HUES64 (cell line): ENCODE measurements around the gene CCSAP.
A peak's percentile ranks its signal among the peaks of the same experiment; 100 is the strongest.
"Not testable (repeated sequence)": the region's sequence is repeated elsewhere in the genome, so short reads cannot be mapped to it uniquely, and the experiment has no call there.

Experiments
- H3K27ac ChIP-seq: 2 replicates; pipeline ENCODE4 v1.7.0; 2013; ENCODE audit warnings: low read depth, low read length, inconsistent platforms
- H3K27me3 ChIP-seq: 2 replicates; pipeline ENCODE4 v1.6.1; 2013; ENCODE audit warnings: mild to moderate bottlenecking, low read length; ENCODE audit not compliant: insufficient read depth
- H3K36me3 ChIP-seq: 2 replicates; pipeline ENCODE4 v1.6.1; 2013; ENCODE audit warnings: mild to moderate bottlenecking, low read length; ENCODE audit not compliant: insufficient read depth
- H3K4me1 ChIP-seq: 2 replicates; pipeline ENCODE4 v1.6.1; 2013; ENCODE audit warnings: mild to moderate bottlenecking, low read length, moderate library complexity; ENCODE audit not compliant: insufficient read depth
- H3K4me3 ChIP-seq: 2 replicates; pipeline ENCODE4 v1.5.1; 2013; ENCODE audit warnings: mild to moderate bottlenecking, low read length, moderate library complexity
- H3K9ac ChIP-seq: 2 replicates; pipeline ENCODE4 v1.6.1; 2013; ENCODE audit warnings: mild to moderate bottlenecking, low read depth, low read length
- H3K9me3 ChIP-seq: 2 replicates; pipeline ENCODE4 v1.6.1; 2013; ENCODE audit warnings: low read depth, low read length; ENCODE audit not compliant: insufficient read depth
- WGBS: fragments of 150-250, 120-280 bp; methylation state at CpG from one replicate; pipeline ENCODE4 v1.1.7; 2013; ENCODE audit warnings: missing lambda C conversion rate; 5-methylcytosine and 5-hydroxymethylcytosine counted together

The CCSAP gene

DNA sequence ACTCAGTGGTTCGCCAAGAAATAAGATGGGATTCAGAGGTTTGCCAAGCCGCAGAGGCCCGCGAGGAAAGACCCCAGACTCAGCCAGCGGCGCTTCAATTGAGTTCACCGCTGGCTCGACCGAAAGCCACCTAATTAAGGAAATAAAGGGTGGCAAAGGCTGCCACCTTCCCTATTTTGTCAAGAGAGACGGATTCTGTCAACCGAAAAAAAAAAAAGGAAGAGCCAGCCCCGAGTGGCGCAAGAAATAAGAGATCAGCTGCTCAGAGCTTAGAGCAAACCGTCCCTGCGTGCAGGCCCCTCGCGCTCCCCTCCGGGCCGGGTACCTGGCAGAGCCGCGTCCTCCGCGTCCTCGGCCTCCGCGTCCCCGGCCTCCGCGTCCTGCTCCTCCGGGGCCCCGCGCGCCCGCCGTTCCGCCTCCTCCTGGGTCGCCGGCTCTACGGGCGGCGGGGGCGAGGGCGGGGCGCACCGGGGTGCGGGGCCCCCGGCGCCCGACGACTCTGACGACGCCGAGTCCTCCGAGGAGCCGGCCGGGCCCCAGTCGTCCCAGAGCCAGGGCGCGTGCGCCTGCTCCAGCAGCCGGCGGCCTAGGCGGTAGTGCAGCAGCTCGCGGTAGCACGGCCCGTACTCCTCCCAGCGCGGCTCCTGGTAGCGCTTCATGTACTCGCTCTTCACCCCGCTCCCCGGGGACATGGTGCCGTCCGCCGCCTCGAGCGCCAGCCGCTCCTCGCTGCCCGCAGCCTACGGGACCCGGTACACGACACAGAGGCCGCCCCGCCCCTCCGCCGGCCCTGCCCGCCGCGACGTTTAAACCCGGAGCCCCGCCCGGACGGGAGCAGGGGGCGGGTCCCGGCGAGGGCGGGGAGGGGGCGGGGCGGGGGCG is 832 bp downstream of the CCSAP start:
- Histone ChIP-seq H3K27ac (peak overlapping the region; percentile 74; the same call in 1 of the 2 replicates), H3K9me3 (no peaks in the 10 kb centered on the region), H3K4me3 (peak overlapping the region; percentile 69), H3K9ac (peak overlapping the region; percentile 80), H3K36me3 (no peaks in the 10 kb centered on the region), H3K27me3 (peaks cover 23% of the 10 kb centered on the region), H3K4me1 (peaks cover 7% of the 10 kb centered on the region; the same call in 1 of the 2 replicates)
- under 1% methylated on average over 103 of the region's 103 CpGs for WGBS

- Histone ChIP-seq H3K36me3 (no peaks in the 10 kb centered on the region), H3K4me3 (no peak overlapping the region; the same call in 1 of the 2 replicates), H3K9me3 (no peaks in the 10 kb centered on the region), H3K4me1 (peaks cover 7% of the 10 kb centered on the region; the same call in 1 of the 2 replicates), H3K9ac (no peak overlapping the region), H3K27ac (no peak overlapping the region), H3K27me3 (peaks cover 23% of the 10 kb centered on the region)
- 79% methylated on average over 6 of the region's 6 CpGs for WGBS
These were observed 2.4 kb downstream of the CCSAP start for GRCh38 chr1:229340496-229340895.

GRCh38 chr1:229339520-229339919 is 3.3 kb downstream of the CCSAP start:
- Histone ChIP-seq H3K27me3 (peaks cover 16% of the 10 kb centered on the region), H3K36me3 (0 out of 2 replicates have a peak, but pooled peaks cover 4% of the 10 kb centered on the region), H3K4me1 (peaks cover 7% of the 10 kb centered on the region; the same call in 1 of the 2 replicates), H3K9ac (no peak overlapping the region), H3K4me3 (no peak overlapping the region), H3K27ac (no peak overlapping the region), H3K9me3 (0 out of 2 replicates have a peak, but pooled peaks cover 3% of the 10 kb centered on the region)
- WGBS = 95% methylated on average over 1 of the region's 3 CpGs

DNA sequence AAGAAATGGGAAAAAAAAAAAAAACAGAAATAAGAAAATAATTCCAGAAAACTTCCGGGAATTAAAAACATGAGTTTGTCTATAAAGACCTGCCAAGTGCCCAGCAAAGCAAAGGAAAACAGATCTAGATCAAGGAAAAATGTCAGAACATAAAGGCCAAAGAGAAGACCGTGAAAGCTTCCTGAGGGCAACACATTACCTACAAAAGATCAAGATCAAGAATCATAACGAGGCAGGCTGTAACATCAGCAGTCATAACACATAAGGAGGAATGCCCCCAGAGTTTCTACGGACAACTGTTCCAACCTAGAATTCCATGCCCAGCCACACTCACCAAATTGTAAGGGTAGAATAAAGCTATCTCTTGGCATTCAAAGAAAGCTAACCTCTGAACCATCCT is 3.8 kb downstream of the CCSAP start:
- 95% methylated on average over 4 of the region's 4 CpGs for WGBS
- peaks cover 7% of the 10 kb centered on the region; the same call in 1 of the 2 replicates for H3K4me1 ChIP-seq

GRCh38 chr1:229336345-229336744 is 6.5 kb downstream of the CCSAP start:
- Histone ChIP-seq H3K9ac (no peak overlapping the region), H3K4me3 (no peak overlapping the region), H3K4me1 (0 out of 2 replicates have a peak, but pooled peaks cover 4% of the 10 kb centered on the region), H3K9me3 (peaks cover 11% of the 10 kb centered on the region; the same call in 1 of the 2 replicates), H3K27me3 (no peaks in the 10 kb centered on the region), H3K27ac (no peak overlapping the region), H3K36me3 (0 out of 2 replicates have a peak, but pooled peaks cover 4% of the 10 kb centered on the region)
- WGBS = 92% methylated on average over 3 of the region's 3 CpGs

More for the DNA sequence above, 3.8 kb downstream of the CCSAP start:
- H3K9ac ChIP-seq = no peak overlapping the region
- 0 out of 2 replicates have a peak, but pooled peaks cover 4% of the 10 kb centered on the region for H3K36me3 ChIP-seq
- H3K27me3 ChIP-seq = peaks cover 12% of the 10 kb centered on the region
- H3K4me3 ChIP-seq = no peak overlapping the region
- H3K27ac ChIP-seq = no peak overlapping the region
- peaks cover 8% of the 10 kb centered on the region; the same call in 1 of the 2 replicates for H3K9me3 ChIP-seq

GRCh38 chr1:229334716-229335115 is 8.1 kb downstream of the CCSAP start:
- Histone ChIP-seq H3K27ac (no peak overlapping the region), H3K36me3 (0 out of 2 replicates have a peak, but pooled peaks cover 4% of the 10 kb centered on the region), H3K4me3 (no peak overlapping the region), H3K4me1 (no peaks in the 10 kb centered on the region), H3K9ac (no peak overlapping the region), H3K9me3 (peaks cover 11% of the 10 kb centered on the region; the same call in 1 of the 2 replicates), H3K27me3 (no peaks in the 10 kb centered on the region)
- WGBS = 91% methylated on average over 2 of the region's 2 CpGs

- no peak overlapping the region for H3K9ac ChIP-seq
- WGBS = 75% methylated on average over 1 of the region's 2 CpGs
- H3K4me3 ChIP-seq = no peak overlapping the region
- H3K9me3 ChIP-seq = peaks cover 11% of the 10 kb centered on the region; the same call in 1 of the 2 replicates
- no peaks in the 10 kb centered on the region for H3K27me3 ChIP-seq
- no peak overlapping the region for H3K27ac ChIP-seq
- 0 out of 2 replicates have a peak, but pooled peaks cover 4% of the 10 kb centered on the region for H3K36me3 ChIP-seq
- no peaks in the 10 kb centered on the region for H3K4me1 ChIP-seq
These were observed 8.6 kb downstream of the CCSAP start for GRCh38 chr1:229334269-229334668.

- Histone ChIP-seq H3K4me3 (no peak overlapping the region), H3K9me3 (no peaks in the 10 kb centered on the region), H3K27ac (no peak overlapping the region), H3K36me3 (peaks cover 33% of the 10 kb centered on the region), H3K27me3 (no peaks in the 10 kb centered on the region), H3K4me1 (no peaks in the 10 kb centered on the region), H3K9ac (no peak overlapping the region)
- 97% methylated on average over 7 of the region's 7 CpGs for WGBS
These were observed 14.1 kb downstream of the CCSAP start for GRCh38 chr1:229328598-229329362.

GRCh38 chr1:229327765-229328164 is 15.1 kb downstream of the CCSAP start:
- peaks cover 44% of the 10 kb centered on the region for H3K36me3 ChIP-seq
- not testable (repeated sequence) for H3K4me3 ChIP-seq

GRCh38 chr1:229326601-229327000 is 16.2 kb downstream of the CCSAP start:
- no peak overlapping the region for H3K27ac ChIP-seq
- no peaks in the 10 kb centered on the region for H3K9me3 ChIP-seq
- WGBS = 95% methylated on average over 12 of the region's 12 CpGs
- no peak overlapping the region for H3K9ac ChIP-seq
- no peak overlapping the region for H3K4me3 ChIP-seq
- H3K27me3 ChIP-seq = no peaks in the 10 kb centered on the region
- H3K4me1 ChIP-seq = no peaks in the 10 kb centered on the region
- peaks cover 55% of the 10 kb centered on the region for H3K36me3 ChIP-seq

More at GRCh38 chr1:229327765-229328164, 15.1 kb downstream of the CCSAP start:
- not testable (repeated sequence) for H3K27me3 ChIP-seq, H3K9ac ChIP-seq, H3K27ac ChIP-seq, H3K9me3 ChIP-seq, H3K4me1 ChIP-seq
- WGBS = 95% methylated on average over 6 of the region's 6 CpGs
